ENCODE measurements around the gene NMUR2. TPM values are rescaled to one million over a fixed set of nuclear protein-coding genes. Genes with fewer than 3 reads are reported as not detected.

Gene NMUR2
- total RNA-seq, 1 donor, result not detected

GRCh38 chr5:152376886-152377285, 28.2 kb downstream of the NMUR2 start:
- Histone ChIP-seq H4K20me1 (ENCODE audit: insufficient read depth, low read length) (no peaks in the 10 kb centered on the region), H3K27ac (ENCODE audit: low read depth, low read length) (no peak overlapping the region), H3K9me3 (ENCODE audit: low read depth, low read length) (no peaks in the 10 kb centered on the region), H3K79me2 (ENCODE audit: insufficient read depth, low read length) (no peaks in the 10 kb centered on the region), H2AFZ (ENCODE audit: low read length) (no peak overlapping the region), H3K4me3 (ENCODE audit: insufficient read depth, low read length) (no peak overlapping the region), H3K27me3 (ENCODE audit: insufficient read depth, low read length) (no peaks in the 10 kb centered on the region), H3K4me1 (ENCODE audit: insufficient read depth, low read length) (no peaks in the 10 kb centered on the region), H3K36me3 (ENCODE audit: insufficient read depth, low read length) (no peaks in the 10 kb centered on the region), H3K4me2 (ENCODE audit: insufficient read depth, low read length) (no peak overlapping the region)
- DNase-seq (ENCODE audit: insufficient read length, low spot score, missing footprints), result no peak
- no peak for TF ChIP-seq CTCF (IDR thresholded peaks at IDR 0.05; ENCODE audit: extremely low read depth, low read depth, low read length)

- H3K27me3 ChIP-seq (ENCODE audit: insufficient read depth, low read length), result no peaks in the 10 kb centered on the region
- H3K79me2 ChIP-seq (ENCODE audit: insufficient read depth, low read length), result no peaks in the 10 kb centered on the region
Measured at GRCh38 chr5:152374711-152375275, 30.3 kb downstream of the NMUR2 start.

GRCh38 chr5:152372875-152373274, 32.2 kb downstream of the NMUR2 start:
- H4K20me1 ChIP-seq (ENCODE audit: insufficient read depth, low read length), result no peaks in the 10 kb centered on the region
- H2AFZ ChIP-seq (ENCODE audit: low read length), result no peak overlapping the region
- H3K4me3 ChIP-seq (ENCODE audit: insufficient read depth, low read length), result no peak overlapping the region
- no peaks in the 10 kb centered on the region for H3K4me1 ChIP-seq (ENCODE audit: insufficient read depth, low read length)
- DNase-seq (ENCODE audit: insufficient read length, low spot score, missing footprints), result no peak
- no peak for TF ChIP-seq CTCF (IDR thresholded peaks at IDR 0.05; ENCODE audit: extremely low read depth, low read depth, low read length)
- H3K9me3 ChIP-seq (ENCODE audit: low read depth, low read length), result no peaks in the 10 kb centered on the region
- H3K36me3 ChIP-seq (ENCODE audit: insufficient read depth, low read length), result no peaks in the 10 kb centered on the region
- no peak overlapping the region for H3K4me2 ChIP-seq (ENCODE audit: insufficient read depth, low read length)
- no peaks in the 10 kb centered on the region for H3K79me2 ChIP-seq (ENCODE audit: insufficient read depth, low read length)
- H3K27ac ChIP-seq (ENCODE audit: low read depth, low read length), result no peak overlapping the region
- no peaks in the 10 kb centered on the region for H3K27me3 ChIP-seq (ENCODE audit: insufficient read depth, low read length)

More at GRCh38 chr5:152374711-152375275, 30.3 kb downstream of the NMUR2 start:
- no peaks in the 10 kb centered on the region for H3K9me3 ChIP-seq (ENCODE audit: low read depth, low read length)
- no peak overlapping the region for H2AFZ ChIP-seq (ENCODE audit: low read length)
- H3K4me2 ChIP-seq (ENCODE audit: insufficient read depth, low read length), result no peak overlapping the region
- TF ChIP-seq CTCF (IDR thresholded peaks at IDR 0.05; ENCODE audit: extremely low read depth, low read depth, low read length), result no peak
- no peak overlapping the region for H3K27ac ChIP-seq (ENCODE audit: low read depth, low read length)
- DNase-seq (ENCODE audit: insufficient read length, low spot score, missing footprints), result no peak
- H4K20me1 ChIP-seq (ENCODE audit: insufficient read depth, low read length), result no peaks in the 10 kb centered on the region
- no peaks in the 10 kb centered on the region for H3K36me3 ChIP-seq (ENCODE audit: insufficient read depth, low read length)
- H3K4me3 ChIP-seq (ENCODE audit: insufficient read depth, low read length), result no peak overlapping the region
- no peaks in the 10 kb centered on the region for H3K4me1 ChIP-seq (ENCODE audit: insufficient read depth, low read length)

GRCh38 chr5:152369298-152369697, 35.8 kb downstream of the NMUR2 start:
- no peak for TF ChIP-seq CTCF (IDR thresholded peaks at IDR 0.05; ENCODE audit: extremely low read depth, low read depth, low read length)
- Histone ChIP-seq H3K4me3 (ENCODE audit: insufficient read depth, low read length) (no peak overlapping the region), H3K36me3 (ENCODE audit: insufficient read depth, low read length) (no peaks in the 10 kb centered on the region), H3K27me3 (ENCODE audit: insufficient read depth, low read length) (no peaks in the 10 kb centered on the region), H3K27ac (ENCODE audit: low read depth, low read length) (no peak overlapping the region), H2AFZ (ENCODE audit: low read length) (no peak overlapping the region), H3K9me3 (ENCODE audit: low read depth, low read length) (no peaks in the 10 kb centered on the region), H3K79me2 (ENCODE audit: insufficient read depth, low read length) (no peaks in the 10 kb centered on the region), H4K20me1 (ENCODE audit: insufficient read depth, low read length) (no peaks in the 10 kb centered on the region), H3K4me1 (ENCODE audit: insufficient read depth, low read length) (no peaks in the 10 kb centered on the region), H3K4me2 (ENCODE audit: insufficient read depth, low read length) (no peak overlapping the region)
- DNase-seq (ENCODE audit: insufficient read length, low spot score, missing footprints), result no peak

Data from osteoblast (primary cell).